H1 (cell line): ENCODE results near the gene MOB2. TPM values are rescaled to one million over a fixed set of nuclear protein-coding genes. Genes with fewer than 3 reads are reported as not detected.

Experiments used
- CTCF ChIA-PET: fragments of 300-600 bp; sonication (Branson Sonifier 250); formaldehyde crosslinking; loops from one replicate; lab custom pipeline; 2021; ENCODE audit not compliant: partially characterized antibody; lab: Charles Lee
- POLR2A ChIA-PET: fragments of 300-600 bp; sonication (Branson Sonifier 250); formaldehyde crosslinking; loops from one replicate; lab custom pipeline; 2021; ENCODE audit warnings: inconsistent platforms; ENCODE audit not compliant: partially characterized antibody; lab: Charles Lee
- DNase-seq, 2 experiments: peaks; one replicate each; pipeline versions ENCODE4 v3.0.0 to v3.0.0-alpha.2; 2010 to 2022; ENCODE audit warnings: low spot score in 2 of 2, low read depth in 1 of 2, mixed read lengths in 1 of 2
- FAIRE-seq: peaks from 2 replicates; lab custom pipeline; 2011; peaks lifted over from hg19 to GRCh38; lab: Jason Lieb, UNC
- H2AFZ ChIP-seq: 2 replicates; pipeline ENCODE4 v1.8.1; 2012; ENCODE audit warnings: low read length, inconsistent platforms
- H2AK5ac ChIP-seq: 2 replicates; pipeline ENCODE4 v1.6.1; 2013; ENCODE audit warnings: low read depth, low read length
- H2BK120ac ChIP-seq: replicated peaks from 2 replicates; pipeline ENCODE3; 2013; ENCODE audit warnings: low read depth, low read length, inconsistent platforms
- H2BK12ac ChIP-seq: 2 replicates; pipeline ENCODE4 v1.6.1; 2013; ENCODE audit warnings: low read depth, low read length
- H2BK15ac ChIP-seq: 2 replicates; pipeline ENCODE4 v1.6.1; 2013; ENCODE audit warnings: low read length
- H2BK20ac ChIP-seq: 2 replicates; pipeline ENCODE4 v1.6.1; 2013; ENCODE audit warnings: low read length
- H2BK5ac ChIP-seq: 2 replicates; pipeline ENCODE4 v1.6.1; 2013; ENCODE audit warnings: low read depth, low read length
- H3K14ac ChIP-seq: 2 replicates; pipeline ENCODE4 v1.6.1; 2013; ENCODE audit warnings: inconsistent platforms; ENCODE audit not compliant: insufficient read length
- H3K18ac ChIP-seq: 2 replicates; pipeline ENCODE4 v1.6.1; 2013; ENCODE audit warnings: low read length; ENCODE audit errors: extremely low read depth
- H3K23ac ChIP-seq: 2 replicates; pipeline ENCODE4 v1.6.1; 2013; ENCODE audit warnings: inconsistent platforms; ENCODE audit not compliant: insufficient read length
- H3K23me2 ChIP-seq: 2 replicates; pipeline ENCODE4 v1.6.1; 2013; ENCODE audit warnings: low read depth, low read length
- H3K27ac ChIP-seq: 2 replicates; pipeline ENCODE4 v1.6.1; 2011; ENCODE audit warnings: low read depth, low read length, inconsistent platforms
- H3K27me3 ChIP-seq, 4 experiments: replicated peaks in 1 of 4; 1 replicate in 1 of 4; 2 replicates in 3 of 4; pipeline versions ENCODE4 v1.6.1 to v1.8.1; 2011 to 2013; ENCODE audit warnings: low read length in 3 of 4, mild to moderate bottlenecking in 3 of 4, inconsistent platforms in 2 of 4, mixed read lengths in 2 of 4, moderate library complexity in 1 of 4; ENCODE audit not compliant: control insufficient read depth in 3 of 4, insufficient read depth in 3 of 4; ENCODE audit errors: extremely low read depth in 1 of 4
- H3K36me3 ChIP-seq, 4 experiments: 2 replicates each; pipeline versions ENCODE4 v1.6.1 to v1.8.1; 2011 to 2013; ENCODE audit warnings: mild to moderate bottlenecking in 4 of 4, low read length in 3 of 4, moderate library complexity in 2 of 4, control low read depth in 1 of 4, inconsistent platforms in 1 of 4; ENCODE audit not compliant: insufficient read depth in 4 of 4, control insufficient read depth in 2 of 4
- H3K4ac ChIP-seq: replicated peaks from 2 replicates; pipeline ENCODE3; 2013; ENCODE audit warnings: low read length, low read depth, mixed read lengths, inconsistent platforms; ENCODE audit not compliant: insufficient read length
- H3K4me1 ChIP-seq, 4 experiments: replicated peaks in 1 of 4; 1 replicate in 1 of 4; 2 replicates in 3 of 4; pipeline versions ENCODE4 v1.6.1 to v1.8.1; 2011 to 2013; ENCODE audit warnings: low read length in 3 of 4, inconsistent platforms in 2 of 4, mixed read lengths in 1 of 4; ENCODE audit not compliant: insufficient read depth in 4 of 4, control insufficient read depth in 3 of 4
- H3K4me2 ChIP-seq, 2 experiments: 2 replicates each; pipeline versions ENCODE4 v1.6.1 to v1.8.1; 2011 to 2013; ENCODE audit warnings: low read depth in 2 of 2, low read length in 2 of 2, control low read depth in 1 of 2, inconsistent platforms in 1 of 2, mild to moderate bottlenecking in 1 of 2; ENCODE audit not compliant: insufficient read depth in 1 of 2
- H3K4me3 ChIP-seq, 4 experiments: fragments of 200-600, 300-600 bp in 1 of 4; sonication (generic), shearing (Covaris generic), sonication (Bioruptor Twin) in 1 of 4; 2 replicates each; pipeline versions ENCODE4 v1.5.1 to v1.8.1; 2011 to 2016; ENCODE audit warnings: low read length in 4 of 4, low read depth in 3 of 4, control low read depth in 2 of 4, inconsistent platforms in 2 of 4, mild to moderate bottlenecking in 2 of 4, mixed read lengths in 1 of 4, moderate library complexity in 1 of 4; ENCODE audit not compliant: insufficient read depth in 2 of 4; ENCODE audit errors: extremely low read depth in 1 of 4
- H3K56ac ChIP-seq: replicated peaks from 2 replicates; pipeline ENCODE3; 2013; ENCODE audit warnings: low read depth, mild to moderate bottlenecking, mixed read lengths, low read length, inconsistent platforms; ENCODE audit not compliant: insufficient read length
- H3K79me1 ChIP-seq: 2 replicates; pipeline ENCODE4 v1.6.1; 2013; ENCODE audit warnings: low read depth, low read length, control low read depth
- H3K79me2 ChIP-seq, 2 experiments: 2 replicates each; pipeline versions ENCODE4 v1.6.1 to v1.8.1; 2012 to 2013; ENCODE audit warnings: low read length in 2 of 2, mild to moderate bottlenecking in 2 of 2, inconsistent platforms in 1 of 2; ENCODE audit not compliant: insufficient read depth in 2 of 2, control insufficient read depth in 1 of 2
- H3K9ac ChIP-seq, 4 experiments: replicated peaks in 1 of 4; 1 replicate in 1 of 4; 2 replicates in 3 of 4; pipeline versions ENCODE4 v1.6.1 to v1.8.1; 2011 to 2013; ENCODE audit warnings: low read depth in 3 of 4, low read length in 3 of 4, control low read depth in 2 of 4, mild to moderate bottlenecking in 2 of 4, moderate library complexity in 2 of 4, inconsistent platforms in 1 of 4; ENCODE audit errors: extremely low read depth in 1 of 4
- H3K9me3 ChIP-seq, 2 experiments: 2 replicates each; pipeline versions ENCODE4 v1.6.1 to v1.8.1; 2012 to 2013; ENCODE audit warnings: mild to moderate bottlenecking in 2 of 2, moderate library complexity in 2 of 2, control low read depth in 1 of 2, inconsistent platforms in 1 of 2, low read depth in 1 of 2, low read length in 1 of 2, mixed read lengths in 1 of 2; ENCODE audit not compliant: insufficient read depth in 2 of 2
- H4K20me1 ChIP-seq, 2 experiments: replicated peaks in 1 of 2; 2 replicates each; pipeline versions ENCODE3 to v1.8.1; 2011 to 2013; ENCODE audit warnings: inconsistent platforms in 2 of 2, low read length in 2 of 2, mild to moderate bottlenecking in 1 of 2; ENCODE audit not compliant: insufficient read depth in 2 of 2, control insufficient read depth in 1 of 2
- H4K5ac ChIP-seq: 2 replicates; pipeline ENCODE4 v1.6.1; 2013; ENCODE audit warnings: low read length, low read depth, mixed read lengths, inconsistent platforms; ENCODE audit not compliant: insufficient read length
- H4K8ac ChIP-seq: 2 replicates; pipeline ENCODE4 v1.8.0; 2013; ENCODE audit warnings: mild to moderate bottlenecking, moderate library complexity, low read length, inconsistent platforms; ENCODE audit not compliant: insufficient read depth; ENCODE audit errors: extremely low read depth
- H4K91ac ChIP-seq: replicated peaks from 2 replicates; pipeline ENCODE3; 2013; ENCODE audit warnings: low read length, mixed read lengths, inconsistent platforms; ENCODE audit not compliant: insufficient read length
- ASH2L ChIP-seq: fragments of 200-600, 300-600 bp; sonication (generic); IDR thresholded peaks from one replicate; pipeline ENCODE4 v1.7.1; 2017; ENCODE audit warnings: low read length
- CHD1 ChIP-seq: IDR thresholded peaks from 2 replicates; pipeline ENCODE4 v1.6.1; 2012; ENCODE audit warnings: low read depth, low read length, improper control_type of control experiment
- JUND ChIP-seq: IDR thresholded peaks from 2 replicates; pipeline ENCODE4 v1.6.1; 2011; ENCODE audit warnings: mild to moderate bottlenecking, improper control_type of control experiment, low read length
- MAFK ChIP-seq: IDR thresholded peaks from 2 replicates; pipeline ENCODE4 v1.6.1; 2012; ENCODE audit warnings: low read depth, mild to moderate bottlenecking, improper control_type of control experiment, low read length
- PHF8 ChIP-seq: fragments of 200-600 bp; sonication (generic); conservative IDR thresholded peaks from 2 replicates; pipeline ENCODE4 v1.7.1; 2012; ENCODE audit warnings: low read depth, mild to moderate bottlenecking, inconsistent platforms, low read length, moderate library complexity
- WGBS, 2 experiments: shearing (Covaris generic) in 1 of 2; methylation state at CpG; one replicate each; pipeline versions ENCODE4 v1.1.6 to v1.1.7; 2013 to 2015; ENCODE audit warnings: low lambda C conversion rate in 2 of 2, mixed read lengths in 2 of 2, inconsistent platforms in 1 of 2, low coverage in 1 of 2, missing lambda C conversion rate in 1 of 2; ENCODE audit not compliant: insufficient replicate concordance in 2 of 2, insufficient coverage in 1 of 2, insufficient read length in 1 of 2; ENCODE audit errors: extremely low coverage in 1 of 2, missing lambda C conversion rate in 1 of 2; 5-methylcytosine and 5-hydroxymethylcytosine counted together
- polyA plus RNA-seq, 7 experiments: library from polyadenylated mRNA; depleted of rRNA in 3 of 7; stranded (reverse) in 5 of 7; unstranded in 2 of 7; fragments of >200 nt in 5 of 7; fragments of 200-250 nt in 2 of 7; gene quantifications; 1 replicate in 5 of 7; 2 replicates in 1 of 7; 4 replicates in 1 of 7; pipeline versions ENCODE4 v1.2.1 to v1.2.3, GENCODE V29; 2011 to 2013; ENCODE audit warnings: missing spikeins in 2 of 7, mixed read lengths in 2 of 7
- total RNA-seq: library from RNA; stranded (reverse); fragmentation: NEBNext Ultra II Directional; extraction: Animal tissue kit (Norgen Biotek cat#: 25700); gene quantifications from 2 replicates; pipeline ENCODE4 v1.2.1, GENCODE V29; 2021

MOB2 gene
- total and polyA plus RNA-seq, 2 of the 8 experiments (the other 6 are each of a cell fraction or from before 2014, with no cell fraction given), result 18.6 to 28.2 TPM

- no peak overlapping the region for H2AK5ac ChIP-seq
- no peak overlapping the region for H4K91ac ChIP-seq
- no peak overlapping the region for H3K4ac ChIP-seq
- no peak overlapping the region; the same call in 1 of the 2 replicates for H2BK5ac ChIP-seq
- H3K79me1 ChIP-seq, result peaks cover 17% of the 10 kb centered on the region
- no peak overlapping the region for H2BK20ac ChIP-seq
- 96% methylated on average over 13 of the region's 13 CpGs; no CpG with 5 or more reads in 1 of the 2 experiments for WGBS, 2 experiments
- no peak overlapping the region for H2BK120ac ChIP-seq
- H3K4me2 ChIP-seq, result no peak overlapping the region
- H3K4me1 ChIP-seq, result peaks cover 1 to 6% (median 4%) of the 10 kb centered on the region in 4 experiments; a peak in 5 of 7 replicates
- H3K14ac ChIP-seq, result no peak overlapping the region
- TF ChIP-seq PHF8 (no peak), JUND (no peak), MAFK (no peak), ASH2L (no peak), CHD1 (no peak)
- H3K9me3 ChIP-seq, result peaks cover 2 to 8% of the 10 kb centered on the region in 2 experiments; a peak in 2 of 4 replicates
- H3K18ac ChIP-seq, result no peak overlapping the region
- H3K23ac ChIP-seq, result no peak overlapping the region
- H2BK15ac ChIP-seq, result no peak overlapping the region
- H2BK12ac ChIP-seq, result no peak overlapping the region
- H3K27ac ChIP-seq, result no peak overlapping the region
- POLR2A ChIA-PET, result no interaction called here
- H2AFZ ChIP-seq, result no peak overlapping the region
- H4K8ac ChIP-seq, result no peak overlapping the region
- no peaks in the 10 kb centered on the region for H3K36me3 ChIP-seq
- H4K5ac ChIP-seq, result no peak overlapping the region
- FAIRE-seq (no peak), DNase-seq (no peak)
- H3K56ac ChIP-seq, result no peak overlapping the region
- H3K27me3 ChIP-seq, result no peaks in the 10 kb centered on the region
- no peaks in the 10 kb centered on the region for H3K23me2 ChIP-seq
- CTCF ChIA-PET, result interaction anchor here (1.1 to 2.3 kb wide), 4 partner anchors 9 to 110 kb away, joined by 4 to 8 read pairs (median 6); no protein-coding TSS in a partner anchor
- peaks cover 0 to 32% of the 10 kb centered on the region in 2 experiments; a peak in 2 of 4 replicates for H3K79me2 ChIP-seq
- no peak overlapping the region for H3K4me3 ChIP-seq
- no peak overlapping the region for H3K9ac ChIP-seq
- H4K20me1 ChIP-seq, result peaks cover 2 to 7% of the 10 kb centered on the region in 2 experiments
These were observed 11.7 kb upstream of the MOB2 start for GRCh38 chr11:1498262-1498661.
